HG02973 (cell line): ENCODE data around the gene PRTG.
A peak's percentile ranks its signal among the peaks of the same experiment; 100 is the strongest.
"Not testable (repeated sequence)": the region's sequence is repeated elsewhere in the genome, so short reads cannot be mapped to it uniquely, and the experiment has no call there.

ENCODE experiments used
- ATAC-seq: cut with Tn5 transposase; IDR thresholded peaks from one replicate; pipeline ENCODE4 v1.9.1; 2021; ENCODE audit warnings: moderate library complexity; ENCODE audit not compliant: unreplicated experiment

PRTG gene

GRCh38 chr15:55707518-55707917, 35.4 kb downstream of the PRTG start:
- no peak for ATAC-seq

- no peak for ATAC-seq
Observed at GRCh38 chr15:55703873-55704301, 39.1 kb downstream of the PRTG start.

GRCh38 chr15:55700876-55701275, 42.1 kb downstream of the PRTG start:
- ATAC-seq: no peak

GRCh38 chr15:55698653-55699052, 44.3 kb downstream of the PRTG start:
- no peak for ATAC-seq

GRCh38 chr15:55696221-55696620, 46.7 kb downstream of the PRTG start:
- no peak for ATAC-seq

- ATAC-seq: no peak
Observed at GRCh38 chr15:55695432-55695831, 47.5 kb downstream of the PRTG start.

GRCh38 chr15:55694652-55695150, 48.3 kb downstream of the PRTG start:
- peak; percentile 94 for ATAC-seq

GRCh38 chr15:55693116-55693515, 49.8 kb downstream of the PRTG start:
- not testable (repeated sequence) for ATAC-seq

GRCh38 chr15:55687792-55688191, 55.2 kb downstream of the PRTG start:
- no peak for ATAC-seq

- peak; percentile 93 for ATAC-seq
Observed at GRCh38 chr15:55685286-55685685, 57.7 kb downstream of the PRTG start.

- ATAC-seq: no peak
Observed at GRCh38 chr15:55683376-55683775, 59.6 kb downstream of the PRTG start.

- ATAC-seq: peak; percentile 48
Observed at GRCh38 chr15:55681631-55682030, 61.3 kb downstream of the PRTG start.

- ATAC-seq: no peak
Observed at GRCh38 chr15:55676507-55676906, 66.4 kb downstream of the PRTG start.

- ATAC-seq: no peak
Observed at GRCh38 chr15:55673287-55673686, 69.7 kb downstream of the PRTG start.

GRCh38 chr15:55669270-55669669, 73.7 kb downstream of the PRTG start:
- ATAC-seq: no peak

GRCh38 chr15:55665605-55666227, 77.2 kb downstream of the PRTG start:
- no peak for ATAC-seq

GRCh38 chr15:55661428-55661827, 81.5 kb downstream of the PRTG start:
- ATAC-seq: no peak

- ATAC-seq: no peak
Observed at GRCh38 chr15:55660153-55660552, 82.8 kb downstream of the PRTG start.

GRCh38 chr15:55659481-55659880, 83.5 kb downstream of the PRTG start:
- no peak for ATAC-seq

GRCh38 chr15:55658886-55659285, 84.1 kb downstream of the PRTG start:
- ATAC-seq: no peak

- ATAC-seq: no peak
Observed at GRCh38 chr15:55654561-55655031, 88.4 kb downstream of the PRTG start.

GRCh38 chr15:55652909-55653495, 90.0 kb downstream of the PRTG start:
- ATAC-seq: no peak

GRCh38 chr15:55652359-55652758, 90.6 kb downstream of the PRTG start:
- no peak for ATAC-seq
